ENCODE measurements around the gene OR2B3. TPM values are rescaled to one million over a fixed set of nuclear protein-coding genes. Genes with fewer than 3 reads are reported as not detected.

OR2B3 gene
- total RNA-seq: not detected in 2 replicates

DNA sequence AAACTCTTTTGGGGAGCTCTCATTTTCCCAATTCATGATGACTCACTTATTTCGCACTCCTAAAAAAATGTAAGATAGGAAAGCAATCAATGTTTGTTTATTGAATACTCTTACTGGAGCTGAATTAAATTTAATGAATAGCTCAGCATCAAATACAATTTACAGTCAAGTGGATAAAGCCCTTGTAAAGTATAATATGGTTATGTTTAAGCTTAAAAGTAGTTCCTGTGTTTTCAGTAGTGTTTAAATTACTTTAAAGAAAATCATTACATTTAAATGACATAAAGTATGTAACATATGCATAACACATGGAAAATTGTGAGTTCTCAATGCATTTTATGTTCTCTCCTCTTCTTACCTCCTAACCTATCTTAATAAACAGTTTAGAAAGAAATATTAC lies at the start of gene OR2B3:
Gene OR2B3, minus strand, starts transcription at position 101 of the 400 bp plus-strand sequence. Its CDS starts 65 bp downstream, at position 36.

DNA sequence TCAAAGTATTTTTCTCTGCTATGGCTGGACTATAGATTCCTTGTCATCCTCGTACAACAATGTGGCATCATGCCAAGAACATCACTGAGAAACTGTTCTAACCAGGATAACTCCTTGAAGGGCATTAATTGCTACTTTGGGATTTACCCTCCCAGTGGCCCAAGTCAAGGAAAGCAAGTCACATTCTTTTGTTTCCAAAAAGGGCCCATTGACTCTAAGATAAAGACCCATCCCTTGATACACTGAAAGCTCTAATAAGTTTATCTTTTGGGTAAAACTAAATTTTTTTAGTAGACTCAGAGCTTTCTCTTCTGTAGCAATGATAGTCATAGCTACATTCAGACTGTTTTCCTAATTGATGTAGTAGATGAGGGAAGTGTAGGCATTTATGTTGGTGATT lies 20.6 kb upstream of the OR2B3 start, which contains the start of gene OR2J3:
Gene OR2J3, plus strand, starts transcription at position 301 of the 400 bp plus-strand sequence. CDS start 3,833 bp downstream, outside the sequence.

GRCh38 chr6:29099190-29099589 lies 12.1 kb upstream of the OR2B3 start, which contains the start of gene OR2J1:
Gene OR2J1 (plus strand): TSS chr6:29099490. CDS start chr6:29100943, 1,453 bp downstream.

GRCh38 chr6:29045075-29045474 lies 42.0 kb downstream of the OR2B3 start, which contains the start of gene OR2W1:
Gene OR2W1 (minus strand): TSS chr6:29045175. CDS start chr6:29045175, 0 bp downstream.

Other genes with a start within 250 kb of the OR2B3 start
- 81.0 and 81.3 TPM in 2 replicates for gene TRIM27, start 163.3 kb downstream of the OR2B3 start, total RNA-seq
- 0.33 and 0.48 TPM in 2 replicates for gene ZNF311, start 82.0 kb downstream of the OR2B3 start, total RNA-seq
- gene OR2W1, start 42.1 kb downstream of the OR2B3 start, total RNA-seq: not detected in 2 replicates
- not detected in 2 replicates for gene OR2J1, start 12.2 kb upstream of the OR2B3 start, total RNA-seq
- gene OR2J3, start 20.7 kb upstream of the OR2B3 start, total RNA-seq: under 0.01 TPM in 1 of 2 replicates, not detected in the other
- gene OR2J2, start 83.6 kb upstream of the OR2B3 start, total RNA-seq: not detected in 2 replicates
- not detected in 2 replicates for gene OR14J1, start 214.4 kb upstream of the OR2B3 start, total RNA-seq

Measured in vein endothelial cell (primary cell).